DOHH2 (cell line): ENCODE data around the gene ADAP1.

Experiments
- H3F3A ChIP-seq: fragments of 200-600 bp; sonication (generic), shearing (Covaris generic); 2 replicates; pipeline ENCODE4 v1.6.0; 2016; ENCODE audit warnings: antibody characterized with exemption, mild to moderate bottlenecking; ENCODE audit not compliant: control insufficient read depth, insufficient read depth
- H3K27ac ChIP-seq: fragments of 200-600 bp; sonication (generic); 2 replicates; pipeline ENCODE4 v1.5.1; 2014; ENCODE audit warnings: low read depth, mild to moderate bottlenecking, low read length, moderate library complexity
- H3K27me3 ChIP-seq: fragments of 200-600 bp; sonication (generic); 2 replicates; pipeline ENCODE4 v1.6.1; 2014; ENCODE audit warnings: mild to moderate bottlenecking, low read length, mixed read lengths; ENCODE audit not compliant: control insufficient read depth
- H3K36me3 ChIP-seq: fragments of 200-600 bp; sonication (generic); 2 replicates; pipeline ENCODE4 v1.6.1; 2014; ENCODE audit warnings: mild to moderate bottlenecking, low read length, moderate library complexity, mixed read lengths; ENCODE audit not compliant: control insufficient read depth
- H3K4me1 ChIP-seq: fragments of 200-600 bp; sonication (generic); 2 replicates; pipeline ENCODE4 v1.6.1; 2014; ENCODE audit warnings: mild to moderate bottlenecking, low read length, mixed read lengths; ENCODE audit not compliant: control insufficient read depth
- H3K4me2 ChIP-seq: fragments of 200-600 bp; sonication (generic); 2 replicates; pipeline ENCODE4 v1.6.0; 2014; ENCODE audit warnings: mild to moderate bottlenecking, low read length, moderate library complexity
- H3K4me3 ChIP-seq: fragments of 200-600 bp; sonication (generic); 2 replicates; pipeline ENCODE4 v1.5.1; 2014; ENCODE audit warnings: mild to moderate bottlenecking, low read length, mixed read lengths
- H3K79me2 ChIP-seq: fragments of 200-600 bp; sonication (generic); 2 replicates; pipeline ENCODE4 v1.6.1; 2014; ENCODE audit warnings: mild to moderate bottlenecking, low read length, mixed read lengths; ENCODE audit not compliant: control insufficient read depth
- H3K9me2 ChIP-seq: fragments of 200-600 bp; sonication (generic); replicated peaks from 2 replicates; pipeline ENCODE4 v1.6.1; 2014; ENCODE audit warnings: mild to moderate bottlenecking, low read length, mixed read lengths; ENCODE audit not compliant: control insufficient read depth
- H3K9me3 ChIP-seq: fragments of 200-600 bp; sonication (generic); 2 replicates; pipeline ENCODE4 v1.6.1; 2014; ENCODE audit warnings: antibody characterized with exemption, low read length, mixed read lengths; ENCODE audit not compliant: control insufficient read depth, insufficient read depth
- H4K20me1 ChIP-seq: fragments of 200-600 bp; sonication (generic); 2 replicates; pipeline ENCODE4 v1.6.0; 2014; ENCODE audit warnings: low read depth, mild to moderate bottlenecking, antibody characterized with exemption, low read length, moderate library complexity; ENCODE audit not compliant: control insufficient read depth, insufficient read depth
- CTCF ChIP-seq: fragments of 200-600 bp; sonication (generic); IDR thresholded peaks from one replicate; pipeline ENCODE4 v1.5.1; 2014; ENCODE audit warnings: antibody characterized with exemption, mild to moderate bottlenecking, low read depth, low read length; ENCODE audit not compliant: poor library complexity, severe bottlenecking
- EZH2phosphoT487 ChIP-seq: fragments of 200-600 bp; sonication (generic); IDR thresholded peaks from 2 replicates; pipeline ENCODE4 v1.6.1; 2017; ENCODE audit warnings: borderline replicate concordance, mild to moderate bottlenecking, antibody characterized with exemption, low read length, moderate library complexity, mixed read lengths

The ADAP1 gene

GRCh38 chr7:987909-988308 is 33.4 kb upstream of the ADAP1 start:
- TF ChIP-seq EZH2phosphoT487 (no peak), CTCF (no peak)
- 0 out of 2 replicates have a peak, but pooled peaks cover 3% of the 10 kb centered on the region for H3F3A ChIP-seq
- no peak overlapping the region for H3K4me2 ChIP-seq
- H3K79me2 ChIP-seq: no peaks in the 10 kb centered on the region
- no peaks in the 10 kb centered on the region for H3K9me3 ChIP-seq
- H4K20me1 ChIP-seq: no peaks in the 10 kb centered on the region
- H3K9me2 ChIP-seq: no peaks in the 10 kb centered on the region
- H3K27me3 ChIP-seq: peaks cover 10% of the 10 kb centered on the region
- no peak overlapping the region for H3K4me3 ChIP-seq
- peaks cover 19% of the 10 kb centered on the region for H3K4me1 ChIP-seq
- H3K27ac ChIP-seq: no peak overlapping the region
- no peaks in the 10 kb centered on the region for H3K36me3 ChIP-seq

- H3K9me2 ChIP-seq: no peaks in the 10 kb centered on the region
- TF ChIP-seq CTCF (no peak), EZH2phosphoT487 (no peak)
- no peaks in the 10 kb centered on the region for H3K9me3 ChIP-seq
- no peaks in the 10 kb centered on the region for H3K79me2 ChIP-seq
- H3K27me3 ChIP-seq: peaks cover 10% of the 10 kb centered on the region
- H3K4me2 ChIP-seq: no peak overlapping the region
- no peak overlapping the region for H3K4me3 ChIP-seq
- H3F3A ChIP-seq: 0 out of 2 replicates have a peak, but pooled peaks cover 3% of the 10 kb centered on the region
- no peak overlapping the region for H3K27ac ChIP-seq
- no peaks in the 10 kb centered on the region for H3K36me3 ChIP-seq
- peaks cover 23% of the 10 kb centered on the region for H3K4me1 ChIP-seq
- H4K20me1 ChIP-seq: no peaks in the 10 kb centered on the region
Observed at GRCh38 chr7:986766-987751, 32.6 kb upstream of the ADAP1 start.

- Histone ChIP-seq H4K20me1 (no peaks in the 10 kb centered on the region), H3K4me3 (no peak overlapping the region), H3K36me3 (no peaks in the 10 kb centered on the region), H3K9me3 (no peaks in the 10 kb centered on the region), H3K4me1 (peaks cover 32% of the 10 kb centered on the region), H3K4me2 (no peak overlapping the region), H3K27me3 (peaks cover 10% of the 10 kb centered on the region), H3F3A (0 out of 2 replicates have a peak, but pooled peaks cover 3% of the 10 kb centered on the region), H3K9me2 (no peaks in the 10 kb centered on the region), H3K79me2 (no peaks in the 10 kb centered on the region), H3K27ac (no peak overlapping the region)
- TF ChIP-seq CTCF: no peak
- TF ChIP-seq EZH2phosphoT487: no peak
Observed at GRCh38 chr7:985915-986741, 31.6 kb upstream of the ADAP1 start.
